GM23338 (cell line): ENCODE measurements around the gene C11orf54. TPM values are rescaled to one million over a fixed set of nuclear protein-coding genes. Genes with fewer than 3 reads are reported as not detected.

Experiments
- ATAC-seq: fragments of 200-7000 bp; cut with Tn5 transposase; 3 replicates; pipeline ENCODE4 v1.9.1; 2020
- DNase-seq: peaks from one replicate; pipeline ENCODE4 v3.0.0-alpha.2; 2015; ENCODE audit warnings: low spot score
- H2AFZ ChIP-seq: fragments of 200-600 bp; sonication (generic); 2 replicates; pipeline ENCODE4 v1.8.0; 2016; ENCODE audit warnings: antibody characterized with exemption, mild to moderate bottlenecking, moderate library complexity
- H3F3A ChIP-seq: fragments of 200-600 bp; sonication (generic); replicated peaks from 2 replicates; pipeline ENCODE4 v1.8.0; 2017; ENCODE audit warnings: antibody characterized with exemption, mixed run types, low read depth
- H3K27ac ChIP-seq: fragments of 200-600 bp; sonication (generic); 2 replicates; pipeline ENCODE4 v1.6.1; 2016; ENCODE audit warnings: low read depth
- H3K27me3 ChIP-seq: fragments of 200-600 bp; sonication (generic); 2 replicates; pipeline ENCODE4 v1.8.0; 2016; ENCODE audit warnings: mild to moderate bottlenecking, mixed run types, moderate library complexity; ENCODE audit not compliant: insufficient read depth
- H3K36me3 ChIP-seq: fragments of 200-600 bp; sonication (generic); 2 replicates; pipeline ENCODE4 v1.8.0; 2016; ENCODE audit warnings: mild to moderate bottlenecking; ENCODE audit not compliant: insufficient read depth
- H3K4me1 ChIP-seq: fragments of 200-600 bp; sonication (generic); 2 replicates; pipeline ENCODE4 v1.8.0; 2016; ENCODE audit warnings: mild to moderate bottlenecking, moderate library complexity; ENCODE audit not compliant: insufficient read depth
- H3K4me2 ChIP-seq: fragments of 200-600 bp; sonication (generic); 2 replicates; pipeline ENCODE4 v1.7.1; 2017; ENCODE audit warnings: mixed run types
- H3K4me3 ChIP-seq: fragments of 200-600 bp; sonication (generic); 2 replicates; pipeline ENCODE4 v1.6.1; 2016; ENCODE audit warnings: mixed run types
- H3K79me2 ChIP-seq: fragments of 200-600 bp; sonication (generic); replicated peaks from 2 replicates; pipeline ENCODE4 v1.8.0; 2017; ENCODE audit warnings: mild to moderate bottlenecking; ENCODE audit not compliant: insufficient read depth
- H3K9me2 ChIP-seq: fragments of 200-600 bp; sonication (generic); 2 replicates; pipeline ENCODE4 v1.8.0; 2017; ENCODE audit not compliant: insufficient read depth
- H4K20me1 ChIP-seq: fragments of 200-600 bp; sonication (generic); replicated peaks from 2 replicates; pipeline ENCODE4 v1.8.0; 2017; ENCODE audit warnings: mild to moderate bottlenecking; ENCODE audit not compliant: insufficient read depth
- H3K27ac Mint-ChIP-seq: 2 replicates; pipeline ENCODE4 v1.8.0; 2020; ENCODE audit warnings: inconsistent platforms, mild to moderate bottlenecking, moderate library complexity, mixed read lengths
- H3K27me3 Mint-ChIP-seq: 3 replicates; pipeline ENCODE4 v1.8.0; 2022; ENCODE audit warnings: low read depth, mild to moderate bottlenecking, moderate library complexity, mixed read lengths, inconsistent platforms; ENCODE audit not compliant: insufficient read depth, poor library complexity
- H3K36me3 Mint-ChIP-seq: 3 replicates; pipeline ENCODE4 v1.8.0; 2021; ENCODE audit warnings: low read depth, mild to moderate bottlenecking, inconsistent platforms, moderate library complexity, mixed read lengths
- H3K4me1 Mint-ChIP-seq: 3 replicates; pipeline ENCODE4 v1.8.0; 2020; ENCODE audit warnings: mild to moderate bottlenecking, inconsistent platforms, mixed read lengths
- H3K4me3 Mint-ChIP-seq: 3 replicates; pipeline ENCODE4 v1.8.0; 2021; ENCODE audit warnings: moderate library complexity, mild to moderate bottlenecking, inconsistent platforms, mixed read lengths
- H3K9me3 Mint-ChIP-seq: 3 replicates; pipeline ENCODE4 v1.8.0; 2020; ENCODE audit warnings: moderate library complexity, mild to moderate bottlenecking, inconsistent platforms, mixed read lengths
- CREB1 ChIP-seq: fragments of 250-450 bp; sonication (Bioruptor Pico); IDR thresholded peaks from 2 replicates; pipeline ENCODE4 v1.5.0; 2020; ENCODE audit warnings: low read depth, mild to moderate bottlenecking, moderate library complexity
- CTCF ChIP-seq, 2 experiments: fragments of 200-600 bp in 1 of 2; sonication (generic) in 1 of 2; conservative IDR thresholded peaks; 2 replicates each; pipeline versions ENCODE4 v1.5.1 to v1.6.1; 2016 to 2017; ENCODE audit warnings: antibody characterized with exemption in 2 of 2, low read depth in 2 of 2, mild to moderate bottlenecking in 2 of 2, moderate library complexity in 1 of 2
- EZH2phosphoT487 ChIP-seq: fragments of 200-600 bp; sonication (generic); IDR thresholded peaks from one replicate; pipeline ENCODE4 v1.8.1; 2018; ENCODE audit warnings: antibody characterized with exemption; ENCODE audit not compliant: unreplicated experiment
- JUNB ChIP-seq: IDR thresholded peaks from one replicate; pipeline ENCODE4 v1.6.1; 2016; ENCODE audit warnings: antibody characterized with exemption; ENCODE audit not compliant: unreplicated experiment
- NANOG ChIP-seq: IDR thresholded peaks from 2 replicates; pipeline ENCODE4 v1.6.1; 2016; ENCODE audit warnings: antibody characterized with exemption, borderline replicate concordance
- POLR2AphosphoS5 ChIP-seq: IDR thresholded peaks from 2 replicates; pipeline ENCODE4 v1.6.1; 2016; ENCODE audit warnings: antibody characterized with exemption, low read depth
- REST ChIP-seq: IDR thresholded peaks from one replicate; pipeline ENCODE4 v1.6.1; 2018; ENCODE audit warnings: antibody characterized with exemption; ENCODE audit not compliant: unreplicated experiment
- STAT1 ChIP-seq: IDR thresholded peaks from one replicate; pipeline ENCODE4 v1.6.1; 2016; ENCODE audit warnings: antibody characterized with exemption; ENCODE audit not compliant: unreplicated experiment
- ZNF114 ChIP-seq: fragments of 250-450 bp; sonication (Bioruptor Pico); IDR thresholded peaks from 2 replicates; pipeline ENCODE4 v1.5.0; 2020; ENCODE audit warnings: mild to moderate bottlenecking, moderate library complexity
- polyA plus RNA-seq: library from polyadenylated mRNA; unstranded; fragments of >200 nt; fragmentation: Nextera tagmentation; extraction: Ambion mirVana; gene quantifications from 2 replicates; pipeline ENCODE4 v1.2.1, GENCODE V29; 2016
- total RNA-seq: library from RNA; depleted of rRNA; stranded (reverse); fragments of >200 nt; shearing (Covaris generic); gene quantifications from 2 replicates; pipeline ENCODE4 v1.2.3, GENCODE V29; 2014
- TF ChIP-seq, protein P1 (sequence below): IDR thresholded peaks from 2 replicates; pipeline ENCODE4 v1.6.1; 2016; ENCODE audit warnings: antibody characterized with exemption

C11orf54 gene
- total and polyA plus RNA-seq, 2 experiments from 2014 or later = 35.8 to 38.8 TPM

GRCh38 chr11:93756748-93757147 lies 15.3 kb downstream of the C11orf54 start (continued):
- no peak for TF ChIP-seq REST
- TF ChIP-seq STAT1 = no peak
- TF ChIP-seq CTCF (conservative IDR thresholded peaks at IDR 0.05; ENCODE audit: low read depth in 2 of 2) = no peak
- TF ChIP-seq EZH2phosphoT487 = no peak
- no peak for TF ChIP-seq JUNB
- TF ChIP-seq NANOG = no peak
- TF ChIP-seq, protein P1, sequence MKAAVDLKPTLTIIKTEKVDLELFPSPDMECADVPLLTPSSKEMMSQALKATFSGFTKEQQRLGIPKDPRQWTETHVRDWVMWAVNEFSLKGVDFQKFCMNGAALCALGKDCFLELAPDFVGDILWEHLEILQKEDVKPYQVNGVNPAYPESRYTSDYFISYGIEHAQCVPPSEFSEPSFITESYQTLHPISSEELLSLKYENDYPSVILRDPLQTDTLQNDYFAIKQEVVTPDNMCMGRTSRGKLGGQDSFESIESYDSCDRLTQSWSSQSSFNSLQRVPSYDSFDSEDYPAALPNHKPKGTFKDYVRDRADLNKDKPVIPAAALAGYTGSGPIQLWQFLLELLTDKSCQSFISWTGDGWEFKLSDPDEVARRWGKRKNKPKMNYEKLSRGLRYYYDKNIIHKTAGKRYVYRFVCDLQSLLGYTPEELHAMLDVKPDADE = no peak
- TF ChIP-seq ZNF114 (CRISPR knock-in tag) = no peak
- no peak for TF ChIP-seq CREB1 (CRISPR knock-in tag)

DNA sequence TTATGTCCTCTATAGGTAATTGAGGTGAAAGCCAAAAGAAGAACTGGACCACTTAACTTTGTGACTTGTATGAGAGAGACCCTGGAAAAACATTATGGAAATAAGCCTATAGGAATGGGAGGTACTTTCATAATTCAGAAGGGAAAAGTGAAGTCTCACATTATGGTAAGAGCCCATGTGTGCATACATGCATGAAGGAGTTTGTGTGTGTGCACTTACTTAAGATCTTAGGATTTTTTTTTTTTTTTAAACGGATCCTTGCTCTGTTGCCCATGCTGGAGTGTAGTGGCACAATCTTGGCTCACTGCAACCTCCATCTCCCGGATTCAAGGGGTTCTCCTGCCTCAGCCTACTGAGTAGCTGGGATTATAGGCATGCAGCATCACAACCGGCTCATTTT lies 15.8 kb downstream of the C11orf54 start:
- DNase-seq = no peak
- no peak overlapping the region for H3K4me2 ChIP-seq
- H3K27ac Mint-ChIP-seq = no peak overlapping the region
- no peaks in the 10 kb centered on the region for H3K9me3 Mint-ChIP-seq
- H3K4me1 Mint-ChIP-seq = no peaks in the 10 kb centered on the region
- H3K27me3 ChIP-seq = no peaks in the 10 kb centered on the region
- H3F3A ChIP-seq = no peaks in the 10 kb centered on the region
- H4K20me1 ChIP-seq = no peaks in the 10 kb centered on the region
- peaks cover 37% of the 10 kb centered on the region for H3K36me3 Mint-ChIP-seq
- H2AFZ ChIP-seq = no peak overlapping the region
- H3K4me3 Mint-ChIP-seq = no peak overlapping the region
- no peaks in the 10 kb centered on the region for H3K79me2 ChIP-seq
- H3K4me1 ChIP-seq = no peaks in the 10 kb centered on the region
- no peak overlapping the region for H3K27ac ChIP-seq
- H3K36me3 ChIP-seq = peaks cover 38% of the 10 kb centered on the region
- H3K27me3 Mint-ChIP-seq = no peaks in the 10 kb centered on the region
- no peaks in the 10 kb centered on the region for H3K9me2 ChIP-seq
- H3K4me3 ChIP-seq = no peak overlapping the region
- ATAC-seq = no peak
- TF ChIP-seq REST = no peak
- no peak for TF ChIP-seq NANOG
- TF ChIP-seq STAT1 = no peak
- no peak for TF ChIP-seq JUNB
- no peak for TF ChIP-seq POLR2AphosphoS5
